ENCODE results near the gene GPSM1.

- no peak for TF ChIP-seq CTCF (IDR thresholded peaks at IDR 0.05 in 8 of 11, conservative IDR thresholded peaks at IDR 0.05 in 3 of 11)
- TF ChIP-seq POLR2A (IDR thresholded peaks at IDR 0.05), result no peak
- no peak for TF ChIP-seq POLR2AphosphoS5 (IDR thresholded peaks at IDR 0.05)
Observed at GRCh38 chr9:136316896-136317676, 10.3 kb upstream of the GPSM1 start.
